RCC 7860 (cell line): Measurements from ENCODE around the gene IARS2.
"Not testable (repeated sequence)": the region's sequence is repeated elsewhere in the genome, so short reads cannot be mapped to it uniquely, and the experiment has no call there.

Experiments used
- DNase-seq: peaks from one replicate; pipeline ENCODE4 v3.0.0-alpha.2; 2015; ENCODE audit warnings: low spot score
- FAIRE-seq: peaks from 2 replicates; lab custom pipeline; 2012; peaks lifted over from hg19 to GRCh38; lab: Jason Lieb, UNC

The IARS2 gene

GRCh38 chr1:220110473-220110872, 16.5 kb downstream of the IARS2 start:
- FAIRE-seq, DNase-seq: not testable (repeated sequence)

GRCh38 chr1:220112600-220112999, 18.7 kb downstream of the IARS2 start:
- DNase-seq, FAIRE-seq: not testable (repeated sequence)

DNA sequence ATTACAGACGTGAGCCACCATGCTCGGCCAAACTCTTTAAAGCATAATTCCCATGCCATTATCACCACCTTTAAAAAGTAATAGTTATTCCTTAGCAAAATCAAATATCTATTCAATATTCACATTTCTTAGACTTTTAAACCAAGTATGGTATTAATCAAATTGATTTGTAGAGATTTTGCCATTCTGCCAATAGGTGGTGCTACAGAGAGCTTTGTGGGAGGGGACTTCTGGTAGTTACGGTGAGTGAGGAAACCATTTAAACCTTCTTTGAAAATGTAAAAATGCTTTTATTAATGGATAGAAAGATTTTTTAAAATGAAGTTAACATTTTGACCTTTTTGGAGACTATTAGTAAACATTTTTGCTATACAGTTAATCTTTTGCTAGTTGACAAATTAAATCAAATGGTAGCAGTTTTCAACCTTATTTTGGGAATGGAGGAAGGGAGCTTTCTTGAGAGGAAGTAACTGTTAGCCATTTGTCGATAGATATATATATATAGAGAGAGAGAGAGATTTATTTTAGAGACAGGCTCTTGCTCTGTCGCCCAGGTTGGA, 19.3 kb downstream of the IARS2 start:
- FAIRE-seq = peak; percentile 61
- no peak for DNase-seq

DNA sequence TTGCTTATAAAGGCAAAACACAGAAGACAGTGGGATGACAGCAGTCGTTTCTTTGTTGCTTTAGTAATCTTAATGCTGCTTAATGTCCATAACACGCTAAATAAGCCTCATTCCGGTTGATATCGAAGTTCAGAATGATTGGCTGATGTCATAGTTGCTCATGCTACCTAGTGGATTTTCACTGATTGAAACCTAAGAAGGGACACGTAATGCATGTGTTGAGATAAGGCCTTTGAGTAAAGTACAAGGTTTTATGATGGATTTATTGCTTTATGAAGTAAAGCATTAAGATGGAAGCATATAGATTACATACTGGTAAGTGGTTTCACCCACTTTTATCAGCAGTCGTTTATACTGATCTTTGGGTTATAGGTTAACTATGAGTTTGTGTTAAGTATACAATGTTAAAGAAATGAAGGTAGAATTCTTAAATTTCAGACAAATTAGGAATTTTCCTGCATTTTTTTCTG, 25.1 kb downstream of the IARS2 start:
- FAIRE-seq (no peak), DNase-seq (no peak)

- no peak for FAIRE-seq
These were observed 28.0 kb downstream of the IARS2 start for GRCh38 chr1:220121791-220122530.

GRCh38 chr1:220123066-220123465, 29.1 kb downstream of the IARS2 start:
- peak; percentile 68 for FAIRE-seq
- no peak for DNase-seq

More at GRCh38 chr1:220121791-220122530, 28.0 kb downstream of the IARS2 start:
- DNase-seq = no peak

DNA sequence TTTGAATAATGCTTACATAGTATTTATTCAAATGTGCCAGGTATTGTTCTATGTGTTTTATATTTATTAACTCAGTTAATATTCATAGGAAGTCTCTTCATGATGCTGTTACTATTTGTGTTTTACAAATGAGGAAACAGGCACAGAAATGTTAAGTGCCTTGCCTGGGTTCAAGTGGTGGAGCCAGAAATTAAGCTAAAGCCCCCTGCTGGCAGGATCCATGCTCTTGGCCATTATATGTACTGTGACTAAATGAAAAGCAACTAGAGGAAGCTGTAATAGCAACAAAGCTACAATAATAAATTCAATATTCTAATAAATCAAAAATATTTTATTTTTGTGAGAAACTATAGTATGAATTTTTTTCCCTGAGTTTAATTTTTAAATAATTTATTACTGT, 30.0 kb downstream of the IARS2 start:
- no peak for DNase-seq

GRCh38 chr1:220124542-220124941, 30.6 kb downstream of the IARS2 start:
- FAIRE-seq (no peak), DNase-seq (no peak)

More for the DNA sequence above, 30.0 kb downstream of the IARS2 start:
- FAIRE-seq = no peak

- FAIRE-seq (no peak), DNase-seq (no peak)
These were observed 33.1 kb downstream of the IARS2 start for GRCh38 chr1:220127076-220127475.

- FAIRE-seq (no peak), DNase-seq (no peak)
These were observed 35.7 kb downstream of the IARS2 start for GRCh38 chr1:220129479-220130210.

DNA sequence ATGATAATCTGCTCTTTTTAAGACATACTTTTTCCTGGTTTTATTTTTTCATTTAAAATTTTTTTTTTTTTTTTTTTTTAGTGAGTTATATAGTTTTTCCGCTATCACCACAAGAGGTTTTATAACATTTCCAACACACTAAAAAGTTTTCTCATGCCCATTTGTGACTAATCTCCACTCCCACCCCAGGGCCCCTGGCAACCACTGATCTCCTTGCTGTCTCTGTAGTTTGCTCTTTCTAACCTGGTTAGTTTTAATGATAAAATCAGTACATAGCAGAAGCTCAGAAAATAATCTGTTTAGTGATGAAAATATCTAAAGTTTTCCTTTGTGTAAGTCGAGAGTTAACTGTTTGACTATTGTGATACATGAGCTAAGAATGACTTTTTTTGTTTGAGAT, 41.8 kb downstream of the IARS2 start:
- DNase-seq (no peak), FAIRE-seq (no peak)

- DNase-seq (no peak), FAIRE-seq (no peak)
These were observed 43.3 kb downstream of the IARS2 start for GRCh38 chr1:220137019-220137786.

DNA sequence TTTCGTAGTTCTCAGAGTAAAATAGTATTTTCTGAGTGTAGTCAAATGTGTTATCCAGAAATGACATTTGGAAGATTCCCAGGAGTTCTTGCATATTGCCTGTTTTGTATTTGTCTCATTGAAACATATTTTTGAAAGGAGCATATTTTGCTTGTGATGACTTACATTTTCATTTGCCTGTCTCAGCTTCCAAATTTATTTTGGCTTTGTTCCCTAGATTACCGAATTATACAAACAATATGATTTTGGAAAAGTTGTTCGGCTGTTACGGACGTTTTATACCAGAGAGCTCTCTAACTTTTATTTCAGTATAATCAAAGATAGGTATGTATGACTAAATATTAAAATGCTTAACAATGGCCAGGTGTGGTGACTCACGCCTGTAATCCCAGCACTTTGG, 46.0 kb downstream of the IARS2 start:
- no peak for FAIRE-seq
- no peak for DNase-seq

- DNase-seq (no peak), FAIRE-seq (no peak)
These were observed 50.1 kb downstream of the IARS2 start for GRCh38 chr1:220144051-220144450.

DNA sequence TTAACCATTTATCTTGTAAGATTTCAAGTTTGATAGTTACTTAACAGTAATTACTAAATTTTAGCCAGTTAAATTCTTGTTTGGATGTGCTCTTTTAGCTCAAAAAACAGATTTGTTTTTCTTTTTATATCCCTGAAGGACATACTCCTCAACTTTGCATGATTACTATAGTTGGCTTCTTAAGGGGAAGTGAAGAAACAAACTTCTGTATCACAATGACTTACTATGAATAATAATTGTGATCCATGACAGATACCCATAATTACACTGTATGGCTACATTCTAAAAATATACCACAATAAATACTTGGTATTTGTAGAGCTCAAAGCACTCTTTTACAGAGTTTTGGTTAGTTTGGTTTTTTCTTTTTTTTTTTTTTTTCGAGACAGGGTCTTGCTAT, 55.8 kb downstream of the IARS2 start:
- FAIRE-seq = no peak
- no peak for DNase-seq

DNA sequence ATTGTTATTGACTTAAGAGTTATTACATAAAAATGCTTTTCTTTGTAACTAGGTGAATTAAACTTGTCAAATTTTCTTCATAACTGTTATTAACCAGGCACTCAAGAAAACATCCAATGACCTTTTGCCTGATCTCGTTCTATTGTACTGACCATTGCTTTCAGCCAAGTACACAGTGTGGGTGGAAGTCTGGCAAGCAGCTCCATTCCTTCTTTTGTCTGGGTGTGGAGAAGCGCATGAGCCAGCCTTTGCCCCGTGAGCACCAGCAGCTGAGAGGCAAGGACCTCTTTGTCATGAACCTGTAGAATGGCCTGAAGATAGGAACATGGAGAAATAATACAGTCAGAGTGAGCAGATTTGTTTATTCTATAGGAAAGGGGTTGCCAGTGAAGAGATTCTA, 57.5 kb downstream of the IARS2 start:
- FAIRE-seq (no peak), DNase-seq (no peak)

GRCh38 chr1:220153147-220153546, 59.2 kb downstream of the IARS2 start:
- no peak for DNase-seq
- no peak for FAIRE-seq

DNA sequence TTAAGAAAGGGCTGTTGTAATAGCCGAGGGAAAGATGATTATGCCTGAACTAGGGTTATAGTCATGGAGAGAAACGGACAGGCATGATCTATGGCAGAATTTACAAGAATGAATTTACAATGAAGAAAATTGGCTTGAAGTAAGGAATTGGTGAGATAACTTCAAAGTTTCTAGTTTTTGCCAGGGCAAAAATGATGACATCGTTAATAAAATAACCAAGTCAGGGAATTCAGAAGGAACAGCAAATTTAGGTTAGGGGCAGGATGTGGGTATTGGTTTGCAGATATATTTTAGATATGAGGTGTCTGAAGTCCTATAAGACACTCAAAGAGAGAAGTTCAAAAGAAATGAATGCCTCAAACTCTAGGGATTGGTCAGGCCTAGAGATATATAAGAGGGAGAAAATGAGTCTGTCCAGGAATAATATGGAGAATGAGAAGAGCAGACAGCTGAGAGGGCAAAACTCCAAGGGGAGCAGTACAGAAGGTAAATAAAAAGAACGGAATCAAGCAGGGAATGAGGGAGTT, 62.8 kb downstream of the IARS2 start:
- FAIRE-seq = no peak
- no peak for DNase-seq

DNA sequence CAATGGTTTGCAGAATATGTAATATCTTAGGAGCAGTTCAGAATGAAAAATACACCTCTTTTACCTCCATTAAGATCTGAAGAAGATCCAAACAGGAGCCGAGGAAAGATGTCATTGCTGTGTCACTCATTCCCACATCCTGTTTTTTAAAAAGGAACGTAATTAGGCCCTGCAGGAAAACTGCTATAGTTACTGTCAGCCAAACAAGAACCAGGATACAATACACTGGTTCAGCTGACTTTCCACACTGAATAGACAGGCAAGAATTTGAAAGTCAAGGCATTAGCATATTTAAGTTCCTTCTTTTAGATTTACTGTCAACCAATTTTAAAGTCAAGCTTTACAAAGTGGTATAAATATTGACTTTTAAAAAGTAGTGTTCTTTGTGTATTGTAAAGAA, 63.8 kb downstream of the IARS2 start:
- FAIRE-seq = no peak
- no peak for DNase-seq

- FAIRE-seq, DNase-seq: not testable (repeated sequence)
These were observed 64.6 kb downstream of the IARS2 start for GRCh38 chr1:220158530-220158929.

- DNase-seq (no peak), FAIRE-seq (no peak)
These were observed 65.1 kb downstream of the IARS2 start for GRCh38 chr1:220159041-220159440.
